Mucosa of gallbladder (tissue), 1 donor: ENCODE measurements around the gene SMCO1. TPM values are rescaled to one million over a fixed set of nuclear protein-coding genes. Genes with fewer than 3 reads are reported as not detected.
"Not testable (repeated sequence)": the region's sequence is repeated elsewhere in the genome, so short reads cannot be mapped to it uniquely, and the experiment has no call there.

Source experiments
- DNase-seq: peaks from one replicate; pipeline ENCODE4 v3.0.0-alpha.2; 2020; ENCODE audit warnings: low spot score
- total RNA-seq: library from RNA; stranded (reverse); gene quantifications from one replicate; pipeline ENCODE4 v1.2.1, GENCODE V29; 2021
- donor health status: DM: no; HTN: no; CAD: no.

SMCO1 gene, protein sequence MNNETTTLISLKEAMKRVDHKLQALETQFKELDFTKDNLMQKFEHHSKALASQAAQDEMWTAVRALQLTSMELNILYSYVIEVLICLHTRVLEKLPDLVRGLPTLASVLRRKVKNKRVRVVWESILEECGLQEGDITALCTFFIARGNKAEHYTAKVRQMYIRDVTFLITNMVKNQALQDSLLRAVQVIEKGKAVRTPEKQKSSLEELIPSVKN
- not detected for total RNA-seq

DNA sequence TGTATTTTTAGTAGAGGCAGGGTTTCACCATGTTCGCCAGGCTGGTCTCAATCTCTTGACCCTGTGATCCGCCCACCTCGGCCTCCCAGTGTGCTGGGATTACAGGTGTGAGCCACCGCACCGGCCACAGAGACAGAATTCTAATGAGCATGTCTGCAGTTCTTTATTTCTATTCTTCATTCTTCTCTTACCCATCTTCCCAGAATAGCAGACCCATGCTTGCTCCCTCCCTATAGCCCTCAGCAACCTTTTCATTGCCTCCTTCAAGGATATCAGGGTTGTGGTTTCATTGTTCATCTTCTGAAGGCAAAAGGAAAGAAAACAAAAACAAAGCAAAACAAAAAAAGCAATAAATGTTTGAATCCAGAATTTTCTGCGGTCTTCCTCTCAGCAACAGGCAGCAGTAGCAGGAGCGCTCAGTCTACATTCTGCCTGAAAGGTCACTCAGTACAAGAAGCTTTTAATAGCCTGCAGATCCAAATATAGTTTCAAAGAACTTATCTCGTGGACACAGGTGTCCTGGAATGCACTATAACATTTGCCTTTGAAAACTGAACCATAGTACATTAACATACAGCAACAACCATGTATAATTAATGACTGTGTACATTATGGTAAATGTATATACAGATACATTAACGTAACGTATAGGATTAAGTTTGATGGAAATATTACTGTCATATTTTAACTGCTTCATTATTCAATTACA is at the start of gene SMCO1:
Gene SMCO1, minus strand, starts transcription at position 434 of the 709 bp plus-strand sequence. Its CDS starts 137 bp downstream, at position 297.
- DNase-seq = no peak

DNA sequence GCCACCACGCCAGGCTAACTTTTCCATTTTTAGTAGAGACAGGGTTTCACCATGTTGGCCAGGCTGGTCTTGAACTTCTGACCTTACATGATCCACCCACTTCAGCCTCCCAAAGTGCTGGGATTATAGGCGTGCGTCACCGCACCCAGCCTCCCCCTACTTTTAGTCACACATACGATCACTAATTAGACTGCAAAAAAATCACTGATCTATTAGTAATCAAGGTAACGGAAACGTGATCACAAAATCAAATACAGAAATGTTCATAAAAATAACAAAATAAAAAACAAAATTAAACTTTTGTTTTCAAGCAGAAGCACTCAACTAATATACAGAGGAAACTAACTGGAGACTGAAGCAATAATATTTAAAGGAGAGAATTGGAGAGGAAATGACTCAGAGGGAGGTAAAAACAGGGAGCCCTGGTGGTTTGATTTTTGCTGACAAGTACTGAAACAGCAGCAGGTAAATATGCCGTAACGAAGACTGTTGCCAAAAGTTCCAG is 48.6 kb upstream of the SMCO1 start:
- no peak for DNase-seq

DNA sequence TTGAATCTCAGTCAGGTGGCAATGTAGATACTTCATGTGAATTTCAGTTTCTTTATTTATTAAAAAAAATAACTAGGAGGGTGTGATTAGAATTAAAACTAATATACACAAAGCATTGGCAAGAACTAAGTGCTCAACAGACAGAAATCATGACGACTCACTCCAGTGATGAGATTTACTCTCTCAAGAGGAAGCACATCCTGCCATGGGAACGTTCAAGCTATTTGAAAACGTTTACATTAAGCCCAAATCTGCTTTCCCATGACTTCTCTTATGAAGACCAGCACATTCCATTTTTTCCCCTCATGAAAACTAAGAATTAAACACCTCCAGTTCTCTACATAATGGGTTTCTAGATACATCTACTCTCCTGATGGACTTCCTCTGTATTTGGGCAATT is 44.7 kb upstream of the SMCO1 start:
- DNase-seq = no peak

DNA sequence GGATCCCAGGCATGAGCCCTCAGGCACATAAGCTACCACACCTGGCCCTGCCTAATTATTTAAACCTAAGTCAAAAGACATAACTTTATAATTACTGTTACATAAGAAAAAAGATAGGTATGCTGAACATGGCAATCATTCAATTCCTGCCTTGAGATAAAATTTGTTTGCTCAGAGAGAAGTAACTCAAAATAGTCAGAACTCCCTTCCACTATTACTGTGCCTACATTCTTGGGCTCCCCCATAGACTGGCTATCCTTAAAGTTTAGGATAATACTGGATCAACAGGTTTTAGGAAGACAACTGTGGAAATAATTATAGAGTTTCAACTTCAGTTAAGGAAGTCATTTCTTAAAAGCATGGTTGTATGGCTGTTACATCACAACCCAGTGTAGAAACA is 43.3 kb upstream of the SMCO1 start:
- DNase-seq = no peak

DNA sequence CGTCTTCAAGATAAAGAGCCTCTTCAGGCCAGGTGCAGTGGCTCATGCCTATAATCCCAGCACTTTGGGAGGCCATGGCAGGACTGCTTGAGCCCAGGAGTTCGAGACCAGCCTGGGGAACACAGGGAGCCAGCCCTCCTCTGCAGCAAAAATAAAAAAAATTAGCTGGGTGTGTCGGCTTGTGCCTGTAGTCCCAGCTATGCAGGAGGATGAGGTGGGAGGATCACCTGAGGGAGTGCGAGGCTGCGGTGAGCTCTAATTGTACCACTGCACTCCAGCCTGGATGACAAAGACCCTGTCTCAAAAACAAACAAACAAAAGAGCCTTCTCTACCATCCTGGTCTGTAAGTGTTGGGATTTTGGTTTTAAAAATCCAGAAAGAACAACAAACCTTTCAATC is 42.1 kb upstream of the SMCO1 start:
- no peak for DNase-seq

DNA sequence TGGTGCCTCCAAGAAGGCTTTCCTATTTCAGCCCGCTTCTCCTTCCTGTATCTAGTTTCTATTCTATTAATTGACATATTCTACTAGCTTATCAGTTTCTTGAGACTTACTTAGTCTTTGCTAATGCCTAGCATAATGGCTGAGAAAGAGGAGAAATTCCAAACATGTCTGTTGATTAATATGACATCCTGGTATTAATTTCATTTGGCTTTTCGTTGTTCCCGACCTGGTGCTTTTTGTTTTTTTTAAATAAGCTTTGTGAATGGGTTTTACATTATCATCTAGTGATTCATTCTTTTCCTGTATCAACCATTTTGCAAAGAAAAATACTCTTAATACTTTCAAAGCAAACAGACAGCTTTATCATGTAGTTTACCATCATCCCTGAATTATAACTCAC is 40.1 kb upstream of the SMCO1 start:
- DNase-seq = no peak

DNA sequence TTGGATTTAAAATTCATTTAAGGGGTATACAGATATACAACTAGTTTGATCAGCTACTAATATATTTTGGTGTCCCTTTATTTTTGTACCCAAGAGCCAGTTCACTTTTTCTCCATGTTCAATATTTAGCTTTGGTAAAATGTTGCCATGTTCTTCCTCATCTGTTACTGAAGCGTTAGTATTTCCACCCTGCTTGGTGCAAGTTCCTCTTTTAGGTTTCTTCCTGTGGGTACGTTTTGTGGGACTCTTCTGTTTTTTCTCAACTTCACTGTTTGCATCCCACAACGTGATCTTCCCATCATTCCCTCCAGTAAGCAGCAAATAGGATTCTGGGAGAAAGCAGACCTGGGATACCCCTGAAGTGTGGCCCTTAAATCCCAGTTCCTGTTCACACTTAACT is 39.1 kb upstream of the SMCO1 start:
- no peak for DNase-seq

DNA sequence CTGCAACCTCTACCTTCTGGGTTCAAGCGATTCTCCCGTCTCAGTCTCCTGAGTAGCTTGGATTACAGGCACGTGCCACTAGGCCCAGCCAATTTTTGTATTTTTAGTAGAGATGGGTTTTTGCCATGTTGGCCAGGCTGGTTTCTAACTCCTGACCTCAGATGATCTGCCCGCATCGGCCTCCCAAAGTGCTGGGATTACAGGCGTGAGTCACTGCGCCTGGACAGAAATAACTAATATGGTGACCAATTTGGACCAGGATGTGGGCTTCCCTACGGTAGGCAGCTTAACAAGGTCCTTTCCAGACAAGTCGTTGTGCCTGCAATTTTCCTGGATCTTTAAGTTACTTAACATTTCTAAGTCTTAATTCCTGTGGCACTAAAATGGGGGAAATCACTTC is 38.4 kb upstream of the SMCO1 start:
- DNase-seq = no peak

DNA sequence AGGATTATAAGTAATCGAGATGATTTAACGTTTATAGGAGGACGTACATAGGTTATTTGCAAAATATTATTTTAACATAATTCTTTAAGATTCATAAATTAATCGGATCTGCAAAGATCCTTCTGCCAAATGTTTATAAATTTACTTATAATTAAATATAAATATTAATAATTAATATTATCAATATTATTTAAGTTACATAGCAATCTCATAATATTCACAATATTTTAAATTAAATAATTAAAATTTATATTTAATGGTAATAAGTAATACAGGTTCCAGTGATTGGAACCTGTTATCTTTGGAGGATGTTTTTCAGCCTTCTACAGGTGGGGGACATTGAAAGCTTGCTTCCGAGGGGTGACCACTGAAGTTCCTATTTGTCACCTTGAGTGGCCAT is 37.1 kb upstream of the SMCO1 start:
- DNase-seq = no peak

DNA sequence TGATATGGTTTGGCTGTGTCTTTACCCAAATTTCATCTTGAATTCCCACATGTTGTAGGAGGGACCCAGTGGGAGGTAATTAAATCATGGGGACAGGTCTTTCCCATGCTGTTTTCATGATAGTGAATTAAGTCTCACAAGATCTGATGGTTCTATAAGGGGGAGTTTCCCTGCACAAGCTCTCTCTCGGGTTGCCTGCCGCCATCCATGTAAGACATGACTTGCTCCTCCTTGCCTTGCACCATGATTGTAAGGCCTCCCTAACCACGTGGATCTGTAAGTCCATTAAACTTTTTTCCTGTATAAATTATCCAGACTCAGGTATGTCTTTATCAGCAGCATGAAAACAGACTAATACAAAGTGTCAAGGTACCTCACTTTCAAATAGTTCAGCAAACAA is 35.0 kb upstream of the SMCO1 start:
- DNase-seq = not testable (repeated sequence)

DNA sequence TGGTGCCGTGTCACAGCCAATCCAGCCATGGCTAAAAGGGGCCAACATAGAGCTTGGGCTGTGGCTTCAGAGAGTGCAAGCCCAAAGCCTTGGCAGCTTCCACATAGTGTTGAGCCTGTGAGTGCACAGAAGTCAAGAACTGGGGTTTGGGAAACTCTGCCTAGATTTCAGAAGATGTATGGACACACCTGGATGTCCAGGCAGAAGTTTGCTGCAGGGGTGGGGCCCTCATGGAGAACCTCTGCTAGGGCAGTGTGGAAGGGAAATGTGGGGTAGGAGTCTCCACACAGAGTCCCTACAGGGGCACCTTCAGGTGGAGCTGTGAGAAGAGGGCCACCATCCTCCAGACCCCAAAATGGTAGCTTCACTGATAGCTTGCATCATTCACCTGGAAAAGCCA is 34.2 kb upstream of the SMCO1 start:
- DNase-seq = not testable (repeated sequence)

DNA sequence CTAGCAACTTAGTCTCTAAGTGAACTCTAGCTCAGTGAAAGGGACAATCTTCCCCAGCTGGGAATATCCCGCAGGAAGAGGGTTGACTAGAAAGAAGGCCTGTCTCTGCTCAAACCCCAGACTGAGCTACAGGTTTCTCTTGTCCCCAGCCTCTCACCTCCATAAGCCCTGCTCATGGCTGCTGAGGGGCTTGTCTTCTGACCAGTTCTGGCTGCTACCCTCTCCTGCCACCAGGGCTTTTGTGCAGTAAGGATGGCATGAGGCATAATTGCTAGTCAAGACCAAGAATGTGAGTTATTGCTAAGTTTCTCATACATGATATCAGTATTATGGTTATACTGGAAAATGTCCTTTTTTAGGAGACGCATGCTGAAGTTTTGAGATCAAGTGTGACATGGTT is 31.9 kb upstream of the SMCO1 start:
- no peak for DNase-seq

DNA sequence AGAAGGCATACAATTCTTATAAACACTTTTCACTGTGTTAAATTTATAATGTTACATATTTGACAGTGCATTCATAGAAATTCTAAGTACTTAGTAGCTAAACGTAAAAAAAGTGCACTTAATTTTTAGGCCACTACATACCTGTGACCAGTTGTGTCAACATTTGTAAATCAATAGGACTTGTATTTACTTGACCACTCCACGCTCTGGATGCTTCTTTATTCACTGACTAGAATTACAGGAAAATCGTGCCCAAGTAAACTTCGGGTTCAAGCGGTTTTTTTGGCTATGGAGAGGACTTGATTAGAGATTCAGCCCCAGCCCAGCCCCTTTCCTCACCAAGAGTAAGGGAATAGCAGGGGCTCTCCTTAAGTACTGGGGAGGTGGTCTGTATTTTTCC is 31.4 kb upstream of the SMCO1 start:
- DNase-seq = no peak

DNA sequence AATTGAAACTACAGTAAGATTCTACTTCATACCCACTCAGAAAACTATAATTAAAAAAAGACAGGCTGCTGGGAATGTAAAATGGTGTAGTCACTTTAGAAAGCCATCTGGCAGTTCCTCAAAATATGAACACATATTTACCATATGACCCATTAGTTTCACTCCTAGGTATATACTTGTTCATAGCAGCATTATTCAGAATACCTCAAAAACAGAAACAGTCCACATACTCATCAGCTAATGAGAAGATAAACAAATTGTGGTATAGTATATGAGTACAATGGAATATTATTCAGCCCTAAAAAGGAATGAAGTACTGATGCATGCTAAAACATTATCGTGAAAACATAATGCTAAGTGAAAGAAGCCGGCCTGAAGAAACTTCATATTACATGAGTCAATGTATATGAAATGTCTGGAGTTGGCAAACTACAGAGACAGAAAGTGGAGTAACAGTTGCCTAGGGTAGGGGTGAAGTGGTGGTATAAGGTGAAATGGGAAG is 29.4 kb upstream of the SMCO1 start:
- DNase-seq = no peak

DNA sequence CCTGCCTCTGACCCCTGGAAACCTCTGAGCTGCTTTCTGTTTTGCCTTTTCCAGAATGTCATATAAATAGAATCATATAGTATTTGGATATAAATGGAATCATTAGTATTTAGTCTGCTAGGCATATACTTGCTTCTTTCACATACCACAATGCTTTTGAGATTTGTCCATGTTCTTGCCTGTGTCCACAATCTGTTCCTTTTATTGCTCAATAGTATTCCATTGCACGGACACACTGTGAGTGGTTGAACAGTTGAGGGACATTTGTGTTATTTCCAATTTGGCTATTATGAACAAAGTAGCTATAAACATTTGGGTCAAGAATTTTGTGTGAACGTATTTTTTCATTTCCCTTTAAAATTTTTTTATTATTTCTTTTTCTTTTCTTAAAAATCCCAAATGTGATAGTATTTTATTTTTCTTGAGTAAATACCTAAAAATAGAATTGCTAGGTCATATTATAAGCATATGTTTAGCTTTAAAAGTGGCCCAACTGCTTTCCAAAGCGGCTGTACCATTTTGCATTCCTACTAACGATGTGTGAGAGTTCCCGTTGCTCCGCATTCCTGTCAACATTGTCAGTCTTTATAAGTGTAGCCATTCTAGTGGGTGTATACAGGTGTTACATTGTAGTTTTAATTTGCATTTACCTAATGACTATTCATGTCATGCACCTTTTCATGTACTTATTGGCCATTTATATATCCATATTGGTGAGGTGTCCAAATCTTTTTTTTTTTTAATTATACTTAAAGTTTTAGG is 26.7 kb upstream of the SMCO1 start:
- DNase-seq = no peak

DNA sequence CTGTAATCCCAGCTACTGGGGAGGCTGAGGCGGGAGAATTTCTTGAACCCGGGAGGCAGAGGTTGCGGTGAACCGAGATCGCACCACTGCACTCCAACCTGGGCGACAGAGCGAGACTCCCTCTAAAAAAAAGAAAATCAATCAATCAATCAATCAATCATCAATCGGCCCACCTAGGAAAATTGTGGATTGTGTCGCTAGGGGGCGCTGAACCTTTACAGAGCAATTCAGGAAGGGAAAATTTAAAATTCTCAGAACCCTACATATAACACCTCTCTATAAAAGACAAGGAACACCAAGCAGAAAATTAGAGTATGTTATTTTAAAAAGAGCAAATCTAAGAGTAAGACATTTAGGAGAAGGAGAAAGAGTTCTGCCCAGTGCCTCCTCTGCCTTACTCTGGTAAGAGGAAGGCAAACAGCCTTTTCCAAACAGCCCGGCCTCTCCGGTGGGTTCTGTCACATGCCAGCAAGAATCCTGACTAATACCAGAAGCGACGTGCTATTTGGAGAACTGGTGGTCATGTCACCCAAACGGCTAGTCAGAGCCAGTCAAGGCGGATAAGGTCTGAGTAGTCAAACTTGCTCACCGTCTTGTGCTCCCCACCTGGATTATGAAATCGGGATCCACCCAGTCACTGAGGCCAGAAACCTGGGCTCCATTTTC is 22.3 kb upstream of the SMCO1 start:
- DNase-seq = peak; percentile 20

DNA sequence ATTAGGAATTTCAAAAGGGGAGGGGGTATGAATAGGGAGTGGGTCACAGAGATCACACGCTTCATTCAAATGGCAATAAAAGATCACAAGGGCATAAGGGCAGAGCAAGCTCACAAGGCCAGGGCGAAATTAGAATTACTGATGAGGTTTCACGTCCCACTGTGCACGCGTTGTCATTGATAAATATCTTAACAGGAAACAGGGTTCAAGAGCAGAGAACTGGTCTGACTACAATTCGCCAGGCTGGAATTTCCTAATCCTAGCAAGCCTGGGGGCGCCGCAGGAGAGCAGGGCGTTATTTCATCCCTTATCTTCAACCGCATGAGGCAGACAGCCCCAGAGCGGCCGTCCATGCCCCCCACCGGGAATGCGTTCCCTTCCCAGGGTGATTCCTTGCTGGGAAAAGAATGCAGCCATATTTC is 18.1 kb upstream of the SMCO1 start:
- DNase-seq = no peak

DNA sequence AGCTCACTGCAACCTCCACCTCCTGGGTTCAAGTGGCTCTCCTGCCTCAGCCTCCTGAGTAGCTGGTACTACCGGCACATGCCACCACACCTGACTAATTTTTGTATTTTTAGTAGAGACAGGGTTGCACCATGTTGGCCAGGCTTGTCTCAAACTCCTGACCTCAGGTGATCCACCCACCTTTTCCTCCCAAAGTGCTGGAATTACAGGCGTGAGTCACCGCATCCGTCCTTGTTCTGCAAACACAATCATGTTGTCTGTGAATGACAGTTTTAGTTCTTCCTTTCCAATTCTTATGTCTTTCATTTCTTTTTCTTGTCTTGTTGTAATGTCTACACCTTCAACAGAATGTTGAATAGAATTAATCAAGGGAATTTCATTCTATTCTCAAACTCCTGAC is 16.3 kb upstream of the SMCO1 start:
- DNase-seq = no peak

DNA sequence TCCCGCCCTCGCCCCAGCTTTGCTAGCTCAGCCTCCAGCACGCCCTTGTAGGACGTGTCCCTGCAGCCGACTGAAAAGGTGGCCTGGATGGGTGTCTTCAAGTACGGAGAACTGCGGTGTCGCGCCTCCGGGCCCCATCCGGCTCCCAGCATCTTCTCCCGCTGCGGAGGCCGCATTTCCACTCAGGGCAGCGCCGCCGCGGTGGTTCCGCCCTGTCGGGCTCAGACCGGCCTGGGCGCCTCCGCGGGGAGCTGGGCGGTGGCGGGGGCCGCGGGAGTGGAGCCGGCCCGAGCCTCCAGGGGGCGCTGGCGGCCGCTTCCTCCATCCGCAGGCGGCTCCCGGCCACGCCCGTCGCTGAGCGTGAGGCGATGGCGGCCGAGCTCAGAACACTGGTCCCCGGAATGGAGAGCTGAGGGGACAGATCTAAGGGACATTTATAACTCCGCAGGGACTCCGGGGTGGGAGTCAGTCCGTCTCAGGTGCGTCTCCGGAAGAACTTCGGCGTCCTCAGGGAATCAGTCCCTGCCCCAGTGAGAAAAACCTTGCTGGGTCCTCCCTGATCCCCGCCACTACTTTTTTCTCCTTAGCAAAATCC is 13.6 kb upstream of the SMCO1 start:
- peak; percentile 77 for DNase-seq

DNA sequence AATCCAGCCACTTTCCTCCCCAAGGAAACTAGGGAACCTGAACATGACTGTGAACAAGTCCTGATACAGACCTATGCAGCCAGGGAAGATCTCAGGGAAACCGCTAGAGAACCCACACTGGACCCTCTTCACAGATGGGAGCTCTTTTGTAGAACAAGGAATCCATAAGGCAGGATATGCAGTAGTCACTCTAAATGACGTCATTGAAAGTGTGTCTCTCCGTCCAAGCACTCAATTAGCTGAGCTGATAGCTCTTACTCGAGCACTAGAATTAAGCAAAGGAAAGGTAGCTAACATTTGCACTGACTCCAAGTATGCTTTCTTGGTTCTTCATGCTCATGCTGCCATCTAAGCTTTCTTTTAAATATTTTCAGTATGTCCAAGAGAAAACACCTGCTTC is 10.0 kb upstream of the SMCO1 start:
- DNase-seq = no peak

DNA sequence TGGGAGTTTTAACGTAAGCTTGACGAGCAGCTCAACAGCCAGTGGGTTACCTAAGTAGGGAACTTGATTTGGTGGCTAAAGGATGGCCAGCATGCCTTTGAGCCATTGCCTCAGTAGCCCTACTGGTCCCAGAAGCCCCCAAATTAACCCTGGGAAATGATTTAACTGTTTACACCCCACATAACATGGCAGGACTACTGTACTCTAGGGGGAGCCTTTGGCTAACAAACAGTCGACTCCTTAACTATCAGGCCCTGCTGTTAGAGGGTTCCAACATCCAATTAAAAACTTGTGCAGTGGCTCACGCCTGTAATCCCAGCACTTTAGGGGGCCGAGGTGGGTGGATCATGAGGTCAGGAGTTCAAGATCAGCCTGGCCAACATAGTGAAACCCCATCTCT is 9.4 kb upstream of the SMCO1 start:
- DNase-seq = no peak

DNA sequence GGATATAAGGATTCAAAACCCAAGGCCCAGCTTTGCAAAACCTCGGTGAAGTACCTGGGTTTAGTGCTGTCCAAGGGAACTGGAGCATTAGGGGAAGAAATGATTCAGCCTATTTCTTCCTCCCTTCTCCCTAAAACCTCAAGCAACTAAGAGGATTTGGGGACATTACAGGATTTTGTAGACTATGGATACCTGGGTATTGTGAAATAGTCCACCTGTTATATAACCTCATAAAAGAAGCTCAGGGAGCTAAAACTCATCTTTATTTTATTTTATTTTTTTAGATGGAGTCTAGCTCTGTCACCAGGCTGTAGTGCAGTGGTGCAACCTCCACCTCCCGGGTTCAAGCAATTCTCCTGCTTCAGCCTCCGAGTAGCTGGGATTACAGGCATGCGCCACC is 8.7 kb upstream of the SMCO1 start:
- DNase-seq = no peak
